Posterior cingulate gyrus (tissue), 11 donors: Measurements from ENCODE around the gene LCN1.
"Not testable (repeated sequence)": the region's sequence is repeated elsewhere in the genome, so short reads cannot be mapped to it uniquely, and the experiment has no call there.

Source experiments
- DNase-seq, 10 donors: peaks; one replicate each; pipeline versions ENCODE4 v3.0.0 to v3.0.0-alpha.2; 2020 to 2021; ENCODE audit warnings: mixed read lengths in 3 of 10
- intact Hi-C: fragments of 100-400 bp; cut with DNase I; formaldehyde crosslinking; loops from one replicate; pipeline ENCODE4 v1.15.1; 2023

LCN1 gene

GRCh38 chr9:135535631-135536030, 14.4 kb downstream of the LCN1 start:
- intact Hi-C loops = not testable (repeated sequence)

GRCh38 chr9:135536216-135536615, 15.0 kb downstream of the LCN1 start:
- intact Hi-C loops = no loop called here
- DNase-seq = no peak

More at GRCh38 chr9:135535631-135536030, 14.4 kb downstream of the LCN1 start:
- DNase-seq = peak in 1 of 10 donors; percentile 73

GRCh38 chr9:135543262-135543894, 22.1 kb downstream of the LCN1 start:
- DNase-seq, intact Hi-C loops: not testable (repeated sequence)

GRCh38 chr9:135544981-135545635, 23.9 kb downstream of the LCN1 start:
- peak in 1 of 10 donors; percentile 77 for DNase-seq
- intact Hi-C loops = no loop called here

GRCh38 chr9:135545646-135546176, 24.5 kb downstream of the LCN1 start, which contains the start of gene OBP2A:
OBP2A (plus strand) TSS chr9:135546126; CDS start chr9:135546181, 55 bp downstream.
- peak in 1 of 10 donors; percentile 24 for DNase-seq
- intact Hi-C loops = not testable (repeated sequence)

GRCh38 chr9:135546792-135547617, 25.8 kb downstream of the LCN1 start:
- DNase-seq = peak in 2 of 10 donors; percentile 59 to 71
- intact Hi-C loops = not testable (repeated sequence)

GRCh38 chr9:135547756-135548736, 26.8 kb downstream of the LCN1 start:
- peak in 1 of 10 donors; percentile 63 for DNase-seq
- intact Hi-C loops = no loop called here

- intact Hi-C loops = not testable (repeated sequence)
- DNase-seq = peak in 1 of 10 donors; percentile 55
Observed at GRCh38 chr9:135549478-135550343, 28.5 kb downstream of the LCN1 start.

- intact Hi-C loops = no loop called here
- DNase-seq = peak in 1 of 10 donors; percentile 65
Observed at GRCh38 chr9:135550344-135550918, 29.2 kb downstream of the LCN1 start.

GRCh38 chr9:135551031-135551430, 29.8 kb downstream of the LCN1 start:
- intact Hi-C loops = no loop called here
- peak in 1 of 10 donors; percentile 72 for DNase-seq

- intact Hi-C loops = no loop called here
- DNase-seq = peak in 1 of 10 donors; percentile 60
Observed at GRCh38 chr9:135551456-135551855, 30.2 kb downstream of the LCN1 start.

- intact Hi-C loops = no loop called here
- peak in 1 of 10 donors; percentile 62 for DNase-seq
Observed at GRCh38 chr9:135552021-135552697, 30.9 kb downstream of the LCN1 start.

GRCh38 chr9:135552698-135553171, 31.5 kb downstream of the LCN1 start:
- intact Hi-C loops = no loop called here
- no peak for DNase-seq

GRCh38 chr9:135554718-135555117, 33.5 kb downstream of the LCN1 start:
- intact Hi-C loops = no loop called here
- no peak for DNase-seq

- intact Hi-C loops = no loop called here
- no peak for DNase-seq
Observed at GRCh38 chr9:135555203-135555602, 34.0 kb downstream of the LCN1 start.

GRCh38 chr9:135555910-135556309, 34.7 kb downstream of the LCN1 start:
- DNase-seq = no peak
- intact Hi-C loops = no loop called here

GRCh38 chr9:135559606-135560005, 38.4 kb downstream of the LCN1 start:
- DNase-seq = no peak
- intact Hi-C loops = no loop called here
